ENCODE results near the gene HLA-B. TPM values are rescaled to one million over a fixed set of nuclear protein-coding genes. Genes with fewer than 3 reads are reported as not detected.
A peak's percentile ranks its signal among the peaks of the same experiment; 100 is the strongest.

HLA-B gene
- total and polyA plus RNA-seq, 2 of the 8 experiments (the other 6 are each of a cell fraction or from before 2014, with no cell fraction given), result 154 to 233 TPM

DNA sequence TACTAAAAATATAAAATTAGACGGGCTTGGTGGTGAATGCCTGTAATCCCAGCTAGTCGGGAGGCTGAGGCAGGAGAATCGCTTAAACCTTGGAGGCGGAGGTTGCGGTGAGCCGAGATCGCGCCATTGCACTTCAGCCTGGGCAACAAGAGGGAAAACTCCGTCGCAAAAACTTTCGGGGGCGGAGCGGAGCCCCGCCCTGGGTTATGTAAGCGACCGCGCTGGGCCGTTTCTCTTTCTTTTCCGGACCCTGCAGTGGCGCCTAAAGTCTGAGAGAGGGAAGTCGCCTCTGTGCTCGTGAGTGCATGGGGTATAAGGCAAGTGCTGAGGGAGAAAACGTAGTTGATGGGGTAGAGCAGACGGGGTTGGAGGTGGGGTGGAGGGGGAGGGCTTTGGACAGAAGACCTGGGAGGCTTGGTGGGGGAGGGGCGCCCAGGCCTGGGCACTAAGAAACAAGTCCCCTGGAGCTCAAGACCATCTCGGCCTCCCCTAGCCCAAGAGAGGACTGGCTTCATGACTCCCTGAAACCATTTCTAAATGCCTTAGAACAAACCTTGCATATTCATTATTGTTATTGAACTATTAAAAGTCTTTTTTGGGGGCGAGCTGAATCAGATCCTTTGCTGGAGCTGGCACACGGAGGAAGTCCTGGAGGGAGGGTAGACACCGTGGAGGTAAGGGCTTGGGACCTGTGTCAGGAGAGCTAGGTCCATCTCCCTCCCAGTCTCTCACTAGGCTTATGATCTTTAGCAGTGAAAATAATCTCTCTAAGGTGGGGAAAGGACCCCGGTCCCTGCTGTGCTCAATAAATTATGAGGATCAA, 43.7 kb upstream of the HLA-B start:
- Histone ChIP-seq H3K9ac (replicated peaks in 1 of 4; ENCODE audit: extremely low read depth in 1 of 4, low read depth in 3 of 4, low read length in 3 of 4) (peak overlapping the region in 1 of 4 experiments; percentile 58; a peak in 3 of 7 replicates), H2BK15ac (ENCODE audit: low read length) (no peak overlapping the region), H3K27ac (ENCODE audit: low read depth, low read length) (no peak overlapping the region), H3K79me1 (ENCODE audit: low read depth, low read length) (peaks cover 5% of the 10 kb centered on the region), H3K4me2 (ENCODE audit: insufficient read depth in 1 of 2, low read depth in 2 of 2, low read length in 2 of 2) (peak overlapping the region; percentile 72), H2AK5ac (ENCODE audit: low read depth, low read length) (no peak overlapping the region), H3K23me2 (ENCODE audit: low read depth, low read length) (peaks cover 15% of the 10 kb centered on the region; the same call in 1 of the 2 replicates), H3K4me3 (ENCODE audit: extremely low read depth in 1 of 4, insufficient read depth in 2 of 4, low read depth in 3 of 4, low read length in 4 of 4) (peak overlapping the region; percentile 38 to 85 (median 72)), H2BK5ac (ENCODE audit: low read depth, low read length) (peak overlapping the region; percentile 66; the same call in 1 of the 2 replicates), H3K27me3 (replicated peaks in 1 of 4; ENCODE audit: control insufficient read depth in 3 of 4, extremely low read depth in 1 of 4, insufficient read depth in 3 of 4, low read length in 3 of 4) (peaks cover 0 to 10% (median 4%) of the 10 kb centered on the region in 4 experiments; a peak in 3 of 7 replicates), H3K4me1 (replicated peaks in 1 of 4; ENCODE audit: control insufficient read depth in 3 of 4, insufficient read depth in 4 of 4, low read length in 3 of 4) (peaks cover 2 to 10% (median 4%) of the 10 kb centered on the region in 4 experiments), H4K91ac (replicated peaks; ENCODE audit: insufficient read length, low read length) (no peak overlapping the region), H3K36me3 (ENCODE audit: control insufficient read depth in 2 of 4, insufficient read depth in 4 of 4, low read length in 3 of 4) (no peaks in the 10 kb centered on the region), H3K23ac (ENCODE audit: insufficient read length) (no peak overlapping the region), H4K8ac (ENCODE audit: extremely low read depth, insufficient read depth, low read length) (peak overlapping the region; percentile 57; the same call in 1 of the 2 replicates), H3K4ac (replicated peaks; ENCODE audit: insufficient read length, low read depth, low read length) (no peak overlapping the region), H2BK120ac (replicated peaks; ENCODE audit: low read depth, low read length) (no peak overlapping the region), H4K5ac (ENCODE audit: insufficient read length, low read depth, low read length) (no peak overlapping the region), H2BK12ac (ENCODE audit: low read depth, low read length) (peak overlapping the region; percentile 80; the same call in 1 of the 2 replicates), H3K79me2 (ENCODE audit: control insufficient read depth in 1 of 2, insufficient read depth in 2 of 2, low read length in 2 of 2) (peaks cover 6 to 19% of the 10 kb centered on the region in 2 experiments), H3K56ac (replicated peaks; ENCODE audit: insufficient read length, low read depth, low read length) (no peak overlapping the region), H2AFZ (ENCODE audit: low read length) (no peak overlapping the region), H3K9me3 (ENCODE audit: insufficient read depth in 2 of 2, low read depth in 1 of 2, low read length in 1 of 2) (0 out of 4 replicates have a peak, but pooled peaks cover 0 to 4% of the 10 kb centered on the region in 2 experiments), H2BK20ac (ENCODE audit: low read length) (no peak overlapping the region), H3K14ac (ENCODE audit: insufficient read length) (no peak overlapping the region), H3K18ac (ENCODE audit: extremely low read depth, low read length) (peak overlapping the region; percentile 32), H4K20me1 (replicated peaks in 1 of 2; ENCODE audit: control insufficient read depth in 1 of 2, insufficient read depth in 2 of 2, low read length in 2 of 2) (peaks cover 6% of the 10 kb centered on the region in 2 experiments)
- CTCF ChIA-PET (ENCODE audit: partially characterized antibody), result interaction anchor here (0.9 to 5.3 kb wide), 6 partner anchors 12 to 225 kb away, joined by 3 to 45 read pairs (median 3); no protein-coding TSS in a partner anchor
- TF ChIP-seq CEBPB (IDR thresholded peaks at IDR 0.05; ENCODE audit: low read depth, low read length) (peak; percentile 59; the same call in 1 of the 2 replicates), TAF1 (IDR thresholded peaks at IDR 0.05; ENCODE audit: low read depth, low read length) (peak; percentile 40; the same call in 1 of the 2 replicates), POLR2AphosphoS5 (IDR thresholded peaks at IDR 0.05; ENCODE audit: low read depth, low read length) (no peak; the same call in 1 of the 2 replicates), PHF8 (conservative IDR thresholded peaks at IDR 0.05; ENCODE audit: low read depth, low read length) (no peak; the same call in none of the 2 replicates), HDAC2 (IDR thresholded peaks at IDR 0.05; ENCODE audit: borderline replicate concordance in 1 of 2, low read depth in 2 of 2, low read length in 2 of 2) (0 out of 4 replicates have a peak, but pooled peaks of 1 of the 2 experiments have one; percentile 8), KDM4A (IDR thresholded peaks at IDR 0.05; ENCODE audit: low read depth, low read length, severe bottlenecking) (peak; percentile 65), EGR1 (IDR thresholded peaks at IDR 0.05; ENCODE audit: borderline replicate concordance, low read depth, low read length) (peak; percentile 33; the same call in 1 of the 2 replicates), TBP (IDR thresholded peaks at IDR 0.05; ENCODE audit: low read depth, low read length) (peak; percentile 44; the same call in 1 of the 2 replicates), POLR2A (IDR thresholded peaks at IDR 0.05; ENCODE audit: control extremely low read depth in 1 of 2, low read depth in 2 of 2, low read length in 2 of 2) (0 out of 3 replicates have a peak, but pooled peaks of 1 of the 2 experiments have one; percentile 49)
- TF ChIP-seq, protein P1, sequence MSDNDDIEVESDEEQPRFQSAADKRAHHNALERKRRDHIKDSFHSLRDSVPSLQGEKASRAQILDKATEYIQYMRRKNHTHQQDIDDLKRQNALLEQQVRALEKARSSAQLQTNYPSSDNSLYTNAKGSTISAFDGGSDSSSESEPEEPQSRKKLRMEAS (IDR thresholded peaks at IDR 0.05), result no peak
- peak in 1 of 2 experiments; percentile 61 for DNase-seq (ENCODE audit: low read depth in 1 of 2, low spot score in 2 of 2)
- POLR2A ChIA-PET (ENCODE audit: partially characterized antibody), result interaction anchor here (0.7 to 2.3 kb wide), 5 partner anchors 42 to 231 kb away, joined by 3 to 12 read pairs (median 4); partner anchors contain the start of gene DDX39B
- FAIRE-seq, result no peak
- WGBS, 2 experiments (ENCODE audit: extremely low coverage in 1 of 2, insufficient coverage in 1 of 2, insufficient read length in 1 of 2, insufficient replicate concordance in 2 of 2, low coverage in 1 of 2, low lambda C conversion rate in 2 of 2, missing lambda C conversion rate in 1 of 2), result 8% methylated on average over 26 of the region's 30 CpGs; no CpG with 5 or more reads in 1 of the 2 experiments
